Activated T-helper 9 cell treated with anti-CD3 and anti-CD28 coated beads, Interleukin-2, amount 50 U/mL, for 16 hours (primary cell): ENCODE measurements around the gene ICE1.
"Not testable (repeated sequence)": the region's sequence is repeated elsewhere in the genome, so short reads cannot be mapped to it uniquely, and the experiment has no call there.

Source experiments
- DNase-seq: peaks from one replicate; pipeline ENCODE4 v3.0.0-alpha.2; 2020; ENCODE audit warnings: low read depth

The ICE1 gene

GRCh38 chr5:5404381-5404780 is 18.1 kb upstream of the ICE1 start:
- no peak for DNase-seq

GRCh38 chr5:5405441-5405840 is 17.0 kb upstream of the ICE1 start:
- no peak for DNase-seq

GRCh38 chr5:5407924-5408323 is 14.6 kb upstream of the ICE1 start:
- DNase-seq: no peak

GRCh38 chr5:5409151-5409810 is 13.2 kb upstream of the ICE1 start:
- DNase-seq: no peak

- not testable (repeated sequence) for DNase-seq
Observed at GRCh38 chr5:5413856-5414255, 8.6 kb upstream of the ICE1 start.

GRCh38 chr5:5414999-5415398 is 7.5 kb upstream of the ICE1 start:
- DNase-seq: no peak

- DNase-seq: no peak
Observed at GRCh38 chr5:5416733-5417132, 5.7 kb upstream of the ICE1 start.

GRCh38 chr5:5418006-5418405 is 4.5 kb upstream of the ICE1 start:
- DNase-seq: no peak

- DNase-seq: no peak
Observed at GRCh38 chr5:5418764-5419163, 3.7 kb upstream of the ICE1 start.

- no peak for DNase-seq
Observed at GRCh38 chr5:5419291-5420210, 2.9 kb upstream of the ICE1 start.

GRCh38 chr5:5420251-5420650 is 2.2 kb upstream of the ICE1 start:
- no peak for DNase-seq

GRCh38 chr5:5421149-5421960 is 1.1 kb upstream of the ICE1 start:
- DNase-seq: no peak

GRCh38 chr5:5422819-5423515 is 490 bp downstream of the ICE1 start:
- DNase-seq: no peak

GRCh38 chr5:5423586-5423985 is 1.1 kb downstream of the ICE1 start:
- DNase-seq: no peak

- DNase-seq: no peak
Observed at GRCh38 chr5:5424736-5425135, 2.3 kb downstream of the ICE1 start.

- no peak for DNase-seq
Observed at GRCh38 chr5:5430136-5430535, 7.7 kb downstream of the ICE1 start.

GRCh38 chr5:5432020-5432707 is 9.7 kb downstream of the ICE1 start:
- DNase-seq: no peak

GRCh38 chr5:5436203-5436760 is 13.8 kb downstream of the ICE1 start:
- DNase-seq: no peak

GRCh38 chr5:5437227-5438172 is 15.0 kb downstream of the ICE1 start:
- no peak for DNase-seq

- no peak for DNase-seq
Observed at GRCh38 chr5:5451863-5452262, 29.4 kb downstream of the ICE1 start.
